ELF-1 (cell line): ENCODE data around the gene CLEC4G.
"Not testable (repeated sequence)": the region's sequence is repeated elsewhere in the genome, so short reads cannot be mapped to it uniquely, and the experiment has no call there.

ENCODE experiments used
- DNase-seq: peaks from one replicate; pipeline ENCODE4 v3.0.0-alpha.2; 2016; ENCODE audit warnings: low read depth, low spot score

The CLEC4G gene, protein sequence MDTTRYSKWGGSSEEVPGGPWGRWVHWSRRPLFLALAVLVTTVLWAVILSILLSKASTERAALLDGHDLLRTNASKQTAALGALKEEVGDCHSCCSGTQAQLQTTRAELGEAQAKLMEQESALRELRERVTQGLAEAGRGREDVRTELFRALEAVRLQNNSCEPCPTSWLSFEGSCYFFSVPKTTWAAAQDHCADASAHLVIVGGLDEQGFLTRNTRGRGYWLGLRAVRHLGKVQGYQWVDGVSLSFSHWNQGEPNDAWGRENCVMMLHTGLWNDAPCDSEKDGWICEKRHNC

DNA sequence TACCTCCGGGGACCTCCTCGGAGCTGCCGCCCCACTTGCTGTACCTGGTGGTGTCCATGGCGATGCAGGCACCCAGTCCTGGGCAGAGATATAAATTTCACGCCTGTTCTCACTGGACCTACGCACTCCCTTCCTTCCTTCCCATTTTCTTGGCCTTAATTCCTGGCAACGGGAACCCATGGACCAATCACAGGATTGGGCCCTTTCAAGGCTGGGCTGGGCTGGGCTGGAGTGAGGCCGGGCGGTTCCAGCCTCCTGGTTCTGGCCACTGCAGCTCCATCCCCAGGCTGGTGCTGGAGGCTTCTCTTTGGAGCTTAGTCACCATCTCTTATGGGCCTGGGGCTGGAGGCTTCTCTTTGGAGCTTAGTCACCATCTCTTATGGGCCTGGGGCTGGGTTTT lies at the start of gene CLEC4G:
CLEC4G (minus strand) TSS at position 66 of the 400 bp plus-strand sequence; CDS start at position 58, 8 bp downstream.
- peak; percentile 14 for DNase-seq

DNA sequence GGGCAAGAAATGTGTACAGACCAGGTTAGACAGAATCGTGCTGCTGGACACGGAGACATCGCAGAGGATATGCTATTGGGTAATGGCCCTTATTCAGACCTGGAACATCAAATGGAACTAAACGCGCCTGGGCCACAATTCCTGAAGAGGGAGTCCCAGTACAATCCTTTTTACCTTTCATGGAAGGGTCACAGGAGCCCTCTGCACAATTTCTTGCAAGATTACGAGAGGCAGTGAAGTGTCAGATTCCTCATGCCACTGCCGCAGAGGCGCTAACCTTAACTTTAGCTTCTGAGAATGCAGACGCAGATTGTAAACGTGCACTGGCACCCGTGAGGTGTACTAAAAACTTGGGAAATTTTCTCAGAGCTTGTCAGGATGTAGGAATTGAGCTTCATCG lies 49.2 kb upstream of the CLEC4G start:
- DNase-seq: no peak

GRCh38 chr19:7779631-7780486 lies 47.9 kb upstream of the CLEC4G start:
- no peak for DNase-seq

DNA sequence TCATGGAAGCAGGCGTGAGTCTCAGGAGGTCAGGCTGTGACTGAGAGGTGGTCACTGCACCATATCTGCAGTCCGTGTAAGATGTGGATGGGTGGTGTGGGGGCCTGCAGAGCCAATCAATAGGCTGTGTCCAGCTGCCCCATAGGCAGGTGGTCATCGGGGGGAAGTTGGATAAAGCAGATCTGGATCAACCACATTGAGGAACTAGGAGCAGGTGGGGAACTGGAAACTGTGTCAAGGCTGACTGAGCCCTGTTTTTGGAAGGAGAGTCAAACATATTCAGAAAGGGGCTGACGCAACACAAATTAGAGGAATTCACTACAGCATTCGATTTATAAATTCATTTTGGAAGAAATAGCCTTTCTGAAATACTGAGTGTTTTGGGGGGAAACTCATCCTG lies 46.2 kb upstream of the CLEC4G start:
- DNase-seq: no peak

- DNase-seq: no peak
These were observed 43.9 kb upstream of the CLEC4G start for GRCh38 chr19:7775761-7776160.

DNA sequence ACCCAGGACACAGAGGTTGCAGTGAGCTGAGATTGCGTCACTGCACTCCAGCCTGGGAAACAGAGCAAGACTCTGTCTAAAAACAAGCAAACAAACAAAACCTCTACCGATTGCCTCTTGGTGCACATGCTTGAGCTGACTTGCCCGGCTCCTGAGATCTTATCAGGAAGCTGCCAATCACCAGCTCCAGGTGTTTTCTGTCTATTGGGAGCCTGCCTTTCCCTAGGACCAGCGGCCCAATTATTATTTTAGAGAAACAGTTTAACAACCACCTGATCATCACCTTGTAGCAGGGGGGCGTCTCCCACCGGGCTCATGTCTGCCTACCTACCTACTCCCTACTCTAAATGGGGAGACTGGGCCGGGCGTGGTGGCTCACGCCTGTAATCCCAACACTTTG lies 41.9 kb upstream of the CLEC4G start:
- DNase-seq: no peak

- no peak for DNase-seq
These were observed 40.9 kb upstream of the CLEC4G start for GRCh38 chr19:7772752-7773291.

DNA sequence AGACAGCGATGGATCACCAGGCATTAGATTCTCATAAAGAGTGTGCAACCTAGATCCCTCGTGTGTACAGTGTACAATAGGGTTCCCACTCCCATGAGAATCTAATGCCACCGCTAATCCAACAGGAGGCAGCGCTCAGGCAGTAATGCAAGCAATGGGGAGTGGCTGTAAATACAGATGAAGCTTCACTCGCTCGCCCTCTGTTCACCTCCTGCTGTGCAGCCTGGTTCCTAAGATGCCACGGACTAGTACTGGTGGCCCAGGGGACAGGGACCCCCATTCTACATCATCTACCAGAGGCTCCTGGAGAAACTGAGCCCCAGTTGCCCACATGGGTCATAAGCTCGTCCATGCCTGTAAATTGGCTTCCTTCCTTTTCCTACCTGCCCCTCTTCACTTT lies 39.2 kb upstream of the CLEC4G start:
- no peak for DNase-seq

GRCh38 chr19:7769171-7769570 lies 37.3 kb upstream of the CLEC4G start:
- DNase-seq: no peak

GRCh38 chr19:7767487-7767886 lies 35.6 kb upstream of the CLEC4G start:
- no peak for DNase-seq

- no peak for DNase-seq
These were observed 34.6 kb upstream of the CLEC4G start for GRCh38 chr19:7766535-7766934.

DNA sequence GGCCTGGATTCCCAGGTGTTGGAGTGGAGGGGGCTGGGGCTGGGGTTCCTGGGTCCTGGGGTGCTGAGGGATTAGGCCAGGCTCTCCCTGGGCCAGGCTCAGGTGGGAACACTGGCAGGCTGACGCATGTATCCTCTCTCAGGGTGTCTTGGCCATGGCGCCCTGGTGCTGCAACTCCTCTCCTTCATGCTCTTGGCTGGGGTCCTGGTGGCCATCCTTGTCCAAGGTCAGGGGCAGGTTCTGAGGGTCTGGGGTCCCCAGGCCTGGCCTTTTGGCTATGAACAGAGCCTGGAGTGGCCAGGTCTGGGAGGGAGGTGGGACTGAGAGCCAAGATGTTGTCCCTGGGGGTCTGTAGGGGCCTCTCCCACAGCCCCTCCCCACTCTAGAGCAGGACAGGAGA lies 33.1 kb upstream of the CLEC4G start:
- DNase-seq: not testable (repeated sequence)

GRCh38 chr19:7764157-7764556 lies 32.2 kb upstream of the CLEC4G start:
- DNase-seq: not testable (repeated sequence)

- no peak for DNase-seq
These were observed 31.8 kb upstream of the CLEC4G start for GRCh38 chr19:7763696-7764095.

DNA sequence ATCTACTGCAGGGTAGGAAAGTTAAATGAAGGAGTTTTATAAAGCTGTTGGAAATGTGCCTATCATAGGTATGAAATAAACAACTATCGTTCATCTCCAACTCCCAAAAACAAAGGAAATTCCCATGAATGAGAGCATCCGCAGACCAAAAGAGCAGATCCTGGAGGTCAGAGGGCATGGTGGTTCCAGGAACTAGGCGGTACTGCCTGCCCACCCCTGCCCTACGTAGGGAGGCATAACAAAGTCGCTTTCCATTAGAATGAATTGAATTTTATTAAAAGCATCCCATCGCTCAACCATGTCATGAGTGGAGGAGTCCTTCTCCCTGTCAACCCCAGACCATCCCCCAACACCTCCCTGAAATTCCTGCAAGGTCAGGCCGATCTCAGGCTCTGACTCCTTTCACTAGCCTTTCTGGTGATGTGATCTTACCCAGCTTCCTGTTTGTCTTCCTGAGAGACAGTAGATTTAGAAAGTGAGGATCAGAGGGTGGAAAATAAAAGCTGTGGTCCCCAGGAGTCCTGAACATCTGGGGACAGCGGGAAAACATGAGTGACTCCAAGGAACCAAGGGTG lies 30.9 kb upstream of the CLEC4G start, which contains the start of gene CLEC4M:
CLEC4M (plus strand) TSS at position 525 of the 575 bp plus-strand sequence; CDS start at position 549, 24 bp downstream.
- no peak for DNase-seq

DNA sequence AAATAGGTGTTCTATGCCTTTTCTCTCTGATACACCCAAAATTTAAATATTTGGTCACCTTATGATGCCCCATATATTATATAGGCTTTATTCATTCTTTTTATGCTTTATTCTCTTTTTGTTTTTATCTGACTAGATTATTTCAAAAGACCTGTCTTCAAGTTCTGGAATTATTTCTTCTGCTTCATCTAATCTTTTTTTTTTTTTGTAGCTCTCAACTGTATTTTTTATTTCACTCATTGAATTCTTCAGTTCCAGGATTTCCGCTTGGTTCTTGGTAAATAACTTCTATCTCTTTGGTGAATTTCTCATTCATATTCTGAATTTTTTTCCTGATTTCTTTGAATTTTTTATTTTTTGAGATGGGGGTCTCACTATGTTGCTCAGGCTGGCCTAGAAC lies 27.2 kb upstream of the CLEC4G start:
- no peak for DNase-seq

- DNase-seq: no peak
These were observed 25.4 kb upstream of the CLEC4G start for GRCh38 chr19:7757358-7757757.

GRCh38 chr19:7756258-7756657 lies 24.3 kb upstream of the CLEC4G start:
- no peak for DNase-seq

- DNase-seq: no peak
These were observed 19.4 kb upstream of the CLEC4G start for GRCh38 chr19:7751157-7751783.

- DNase-seq: peak; percentile 53
These were observed 16.8 kb upstream of the CLEC4G start for GRCh38 chr19:7748756-7749155.

DNA sequence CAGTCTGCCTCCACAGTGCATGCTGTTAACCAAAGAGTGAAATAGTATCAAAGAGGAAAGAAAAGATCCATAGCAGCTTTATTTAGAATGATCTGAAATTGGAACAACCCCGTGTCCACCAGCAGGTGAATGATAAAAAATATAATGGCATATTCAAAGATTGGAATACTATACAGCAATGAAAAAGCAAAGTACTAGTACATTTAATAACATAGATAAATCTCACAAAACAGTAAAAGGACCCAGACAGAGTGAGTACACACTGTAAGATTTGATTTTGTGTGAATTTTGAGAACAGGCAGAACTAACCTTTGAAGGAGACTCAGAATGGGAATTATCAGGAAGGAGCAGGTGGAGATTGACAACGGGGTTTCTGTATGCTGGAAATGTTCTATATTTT lies 16.3 kb upstream of the CLEC4G start:
- DNase-seq: no peak
